Right renal cortex interstitium (tissue), 3 donors: Measurements from ENCODE around the gene TMTC2. TPM values are rescaled to one million over a fixed set of nuclear protein-coding genes. Genes with fewer than 3 reads are reported as not detected.
"Not testable (repeated sequence)": the region's sequence is repeated elsewhere in the genome, so short reads cannot be mapped to it uniquely, and the experiment has no call there.

Source experiments
- DNase-seq, 3 donors: peaks; one replicate each; pipeline ENCODE4 v3.0.0-alpha.2; 2013; ENCODE audit warnings: low read depth in 3 of 3, low spot score in 2 of 3
- polyA plus RNA-seq, 3 donors: library from polyadenylated mRNA; unstranded; fragments of 120-200 nt; gene quantifications; one replicate each; pipeline ENCODE4 v1.2.1, GENCODE V29; 2013; ENCODE audit not compliant: insufficient read length in 3 of 3

Gene TMTC2
- polyA plus RNA-seq, 3 donors: 32.5 to 40.5 (median 36.5) TPM

DNA sequence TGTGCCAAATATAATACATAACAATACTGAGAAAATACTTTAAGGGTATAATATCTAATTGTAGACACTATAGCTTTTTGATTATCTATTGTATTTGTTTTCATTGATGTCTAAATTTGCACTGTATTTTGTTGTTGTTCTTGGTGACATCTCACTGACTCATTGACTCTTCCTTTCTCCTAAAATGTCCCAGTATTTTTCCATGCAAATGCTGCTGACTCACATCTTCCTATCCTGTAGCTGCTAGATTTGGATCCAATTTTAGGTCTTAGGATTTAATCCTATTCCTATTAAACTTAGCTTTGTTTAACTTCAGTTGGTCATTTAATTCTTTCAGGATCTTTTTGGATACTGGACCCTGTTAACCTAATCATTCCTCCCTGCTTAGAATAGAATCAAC is 148.5 kb downstream of the TMTC2 start:
- DNase-seq: no peak

DNA sequence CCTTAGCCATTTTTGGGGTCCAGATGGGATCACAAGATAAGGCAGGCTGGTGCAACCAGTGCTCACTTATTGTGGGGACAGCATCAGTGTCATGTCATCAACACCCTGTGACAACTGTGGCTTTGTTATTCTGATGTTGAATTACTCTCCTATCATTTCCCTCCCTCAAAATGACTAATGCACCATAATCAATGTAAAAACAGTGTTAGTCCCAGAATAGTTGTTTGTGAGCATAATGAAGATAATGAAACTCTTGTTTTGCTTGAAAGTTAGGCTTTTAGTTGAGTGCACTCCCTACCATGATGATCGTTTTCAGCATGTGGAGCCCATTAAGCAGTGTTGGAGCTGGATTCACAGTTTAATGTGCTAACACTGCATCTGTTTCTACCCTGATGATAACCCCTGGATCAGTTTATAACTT is 151.4 kb downstream of the TMTC2 start:
- no peak for DNase-seq

- no peak for DNase-seq
Measured at GRCh38 chr12:82838827-82839226, 152.1 kb downstream of the TMTC2 start.

- DNase-seq: no peak
Measured at GRCh38 chr12:82839796-82840195, 153.1 kb downstream of the TMTC2 start.

GRCh38 chr12:82841487-82841904 is 154.8 kb downstream of the TMTC2 start:
- DNase-seq: no peak

DNA sequence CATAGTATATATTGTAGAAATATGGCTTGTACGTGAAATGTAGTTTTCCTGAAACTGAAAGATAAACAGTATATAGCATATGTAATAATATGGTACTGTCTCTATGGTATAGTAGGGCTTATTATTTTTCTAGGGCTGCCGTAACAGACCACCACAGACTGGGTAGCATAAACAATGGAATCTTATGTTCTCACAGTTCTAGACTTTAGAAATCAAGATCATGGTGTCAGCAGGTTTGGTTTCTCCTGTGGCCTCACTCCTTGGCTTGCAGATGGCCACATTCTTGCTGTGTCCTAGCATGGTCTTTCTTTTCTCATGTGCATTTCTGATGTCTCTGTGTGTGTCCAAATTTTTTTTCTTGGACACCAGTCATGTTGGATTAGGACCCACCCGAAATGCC is 155.8 kb downstream of the TMTC2 start:
- no peak for DNase-seq

DNA sequence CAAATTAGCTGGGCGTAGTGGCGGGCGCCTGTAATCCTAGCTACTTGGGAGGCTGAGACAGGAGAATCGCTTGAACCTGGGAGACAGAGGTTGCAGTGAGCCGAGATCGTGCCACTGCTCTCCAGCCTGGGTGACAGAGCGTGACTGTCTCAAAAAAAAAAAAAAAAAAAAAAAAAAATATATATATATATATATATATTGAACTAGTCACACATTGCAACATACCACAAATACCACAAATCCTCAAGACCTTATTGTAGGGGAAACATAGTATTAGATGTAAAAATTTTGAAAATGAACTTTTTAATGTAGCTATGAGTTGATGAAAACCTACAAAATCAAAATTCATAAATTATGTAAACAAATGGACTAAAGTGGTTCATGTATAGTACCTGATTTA is 158.4 kb downstream of the TMTC2 start:
- not testable (repeated sequence) for DNase-seq

DNA sequence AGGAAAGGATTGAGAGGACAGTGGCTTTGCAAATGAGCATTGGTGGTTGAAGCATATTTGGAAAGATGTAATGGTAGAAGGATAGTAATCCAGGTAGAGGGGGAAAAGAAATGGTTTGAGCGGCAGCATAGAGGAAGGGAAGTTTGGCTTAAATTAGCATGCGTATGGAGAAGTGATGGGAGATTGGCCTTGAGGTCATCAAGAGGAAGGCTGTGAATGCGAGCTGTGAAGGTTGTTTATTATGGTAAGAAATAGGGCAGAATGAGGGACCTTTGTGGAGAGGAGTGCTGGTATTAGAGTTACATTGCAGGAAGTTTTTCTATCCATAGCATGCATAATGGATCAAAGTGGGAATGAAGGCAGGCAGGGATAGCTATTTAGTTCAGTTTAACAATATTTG is 162.1 kb downstream of the TMTC2 start:
- no peak for DNase-seq

GRCh38 chr12:82852529-82852928 is 165.8 kb downstream of the TMTC2 start:
- no peak for DNase-seq

- no peak for DNase-seq
Measured at GRCh38 chr12:82855872-82856271, 169.2 kb downstream of the TMTC2 start.

GRCh38 chr12:82857276-82857675 is 170.6 kb downstream of the TMTC2 start:
- DNase-seq: no peak

DNA sequence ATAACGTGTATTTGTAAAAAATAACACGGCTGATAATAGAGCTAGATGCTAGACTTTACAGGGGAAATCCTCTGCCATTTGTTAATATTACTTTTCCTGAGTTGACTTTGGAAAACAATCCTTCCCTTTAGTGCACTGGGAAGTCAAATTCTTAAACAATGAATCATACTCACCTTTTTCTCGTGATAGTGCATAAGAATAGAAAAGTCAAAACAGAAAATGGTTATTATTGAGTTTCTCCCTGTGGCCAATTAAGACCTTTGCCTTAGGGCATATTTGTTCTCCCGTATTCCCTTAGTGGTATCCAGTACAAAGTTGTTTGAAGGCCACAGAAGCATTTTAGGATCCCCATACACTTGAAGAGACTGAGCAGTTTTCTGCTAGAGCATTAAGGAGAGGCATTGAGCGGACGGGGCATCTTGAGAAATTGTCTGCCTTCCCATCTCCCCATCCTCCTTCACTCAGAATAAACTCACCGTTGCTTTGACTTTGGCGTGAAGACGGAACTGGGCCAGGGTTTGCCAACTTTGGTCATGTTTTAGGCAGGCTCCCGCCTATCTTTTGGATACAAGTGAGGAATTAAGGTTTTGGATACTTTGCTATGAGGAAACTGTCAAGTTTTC is 171.3 kb downstream of the TMTC2 start:
- DNase-seq: no peak

DNA sequence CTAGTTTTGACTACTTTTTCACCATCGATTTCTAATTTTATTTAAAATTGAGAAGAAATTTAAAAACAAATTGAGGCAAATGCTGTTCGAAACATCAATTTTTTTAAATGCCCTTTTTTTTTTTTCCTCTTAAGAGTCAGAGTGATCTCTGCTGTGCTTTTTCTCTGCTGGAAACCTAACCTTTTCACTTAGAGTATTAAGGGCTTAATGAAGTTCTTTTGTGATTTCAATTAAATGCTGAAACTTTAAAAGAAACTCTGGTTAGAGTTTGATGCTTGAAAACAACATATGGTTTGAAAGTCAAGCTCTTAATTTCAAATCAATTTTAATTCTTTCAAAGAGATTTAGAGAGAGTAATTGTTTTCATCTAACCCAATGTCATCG is 171.8 kb downstream of the TMTC2 start:
- no peak for DNase-seq

DNA sequence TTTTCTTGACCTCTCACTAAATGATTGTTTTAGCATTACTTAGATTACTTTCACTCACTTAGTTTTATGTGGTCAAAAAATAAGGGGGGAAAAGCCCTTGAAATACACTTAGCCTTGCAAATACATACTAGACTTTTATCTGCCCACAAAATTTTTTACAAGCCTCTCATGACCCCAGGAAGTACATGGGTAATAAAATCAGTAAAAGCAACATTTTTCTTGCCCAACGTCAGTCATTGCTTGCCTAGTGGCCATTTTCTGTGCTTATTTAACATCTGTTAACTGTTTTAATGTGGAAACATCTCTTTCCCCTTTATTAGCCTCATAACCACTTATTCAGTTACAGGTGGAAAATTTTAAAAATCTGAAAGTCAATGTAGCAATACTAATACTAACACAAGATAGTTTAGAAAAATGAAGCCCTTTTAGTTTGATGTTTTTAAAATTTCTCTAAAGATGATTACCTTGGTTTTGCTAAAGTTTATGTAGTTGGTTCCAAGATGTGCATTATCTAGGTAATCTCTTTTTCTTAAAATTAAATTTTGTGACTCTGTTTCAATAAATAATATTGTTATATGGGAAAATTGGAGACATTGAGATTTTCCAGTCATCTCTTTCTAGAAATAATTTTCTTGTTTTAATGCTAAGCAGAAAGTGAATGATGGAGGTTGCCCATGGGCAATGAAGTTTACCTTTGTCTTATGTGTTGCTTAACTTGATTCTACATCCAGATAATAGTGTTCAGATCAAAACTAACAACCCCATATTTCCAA is 175.5 kb downstream of the TMTC2 start:
- no peak for DNase-seq

- no peak for DNase-seq
Measured at GRCh38 chr12:82862876-82863649, 176.4 kb downstream of the TMTC2 start.

- no peak for DNase-seq
Measured at GRCh38 chr12:82866227-82866775, 179.6 kb downstream of the TMTC2 start.

DNA sequence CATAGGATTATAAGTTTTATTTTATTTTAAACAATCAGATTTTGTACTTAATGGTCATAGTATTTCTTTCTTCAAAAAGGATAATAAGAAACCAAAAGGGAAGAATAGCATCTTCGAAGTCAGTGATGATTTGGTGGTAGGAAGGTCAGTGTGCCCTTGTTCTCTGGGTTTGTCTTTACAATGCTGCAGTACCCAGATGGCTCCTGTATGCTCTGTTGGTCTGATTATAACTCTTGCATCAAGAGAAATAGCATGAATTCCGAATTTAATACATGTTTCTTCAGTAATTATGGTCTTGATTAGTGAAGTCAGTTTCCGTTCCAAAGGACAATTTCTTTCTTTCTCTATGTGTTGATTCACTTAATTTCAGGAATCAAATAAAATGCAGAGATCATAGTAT is 180.2 kb downstream of the TMTC2 start:
- no peak for DNase-seq

- DNase-seq: no peak
Measured at GRCh38 chr12:82867762-82868500, 181.2 kb downstream of the TMTC2 start.

GRCh38 chr12:82870771-82871377 is 184.2 kb downstream of the TMTC2 start:
- no peak for DNase-seq

GRCh38 chr12:82872088-82872487 is 185.4 kb downstream of the TMTC2 start:
- DNase-seq: no peak
